HEK293T (cell line): Measurements from ENCODE around the gene TAF4B.
"Not testable (repeated sequence)": the region's sequence is repeated elsewhere in the genome, so short reads cannot be mapped to it uniquely, and the experiment has no call there.

ENCODE experiments used
- CTCF ChIA-PET: fragments of 350-600 bp; formaldehyde crosslinking; extraction: SDS; loops from one replicate; lab custom pipeline; 2021; ENCODE audit warnings: antibody characterized with exemption, inconsistent platforms; lab: Yijun Ruan, JAX
- POLR2A ChIA-PET: fragments of 350-600 bp; formaldehyde crosslinking; extraction: SDS; loops from one replicate; lab custom pipeline; 2020; ENCODE audit warnings: antibody characterized with exemption, inconsistent platforms; lab: Yijun Ruan, JAX
- DNase-seq: peaks from one replicate; pipeline ENCODE4 v3.0.0; 2012; ENCODE audit warnings: mixed read lengths; ENCODE audit errors: extremely low spot score
- ARNT ChIP-seq: fragments of 450-650 bp; IDR thresholded peaks from 2 replicates; pipeline ENCODE4 v1.6.1; 2017; ENCODE audit warnings: mild to moderate bottlenecking
- BHLHE40 ChIP-seq: fragments of 450-650 bp; IDR thresholded peaks from 2 replicates; pipeline ENCODE4 v1.6.1; 2016; ENCODE audit warnings: mild to moderate bottlenecking, moderate library complexity, borderline replicate concordance
- CTBP1 ChIP-seq: fragments of 450-650 bp; IDR thresholded peaks from 2 replicates; pipeline ENCODE4 v1.6.1; 2016; ENCODE audit warnings: borderline replicate concordance
- ELF4 ChIP-seq: fragments of 450-650 bp; IDR thresholded peaks from 2 replicates; pipeline ENCODE4 v1.6.1; 2017; ENCODE audit warnings: antibody characterized with exemption
- FOXA1 ChIP-seq: fragments of 450-650 bp; IDR thresholded peaks from 2 replicates; pipeline ENCODE4 v1.6.1; 2016; ENCODE audit warnings: mild to moderate bottlenecking
- FOXK2 ChIP-seq: fragments of 450-650 bp; IDR thresholded peaks from 2 replicates; pipeline ENCODE4 v1.6.1; 2016; ENCODE audit warnings: mild to moderate bottlenecking
- FOXM1 ChIP-seq: fragments of 450-650 bp; IDR thresholded peaks from 2 replicates; pipeline ENCODE4 v1.6.1; 2017; ENCODE audit warnings: mild to moderate bottlenecking, borderline replicate concordance
- HDGF ChIP-seq: fragments of 450-650 bp; IDR thresholded peaks from 2 replicates; pipeline ENCODE4 v1.6.1; 2017; ENCODE audit warnings: antibody characterized with exemption, borderline replicate concordance
- L3MBTL2 ChIP-seq: fragments of 450-650 bp; conservative IDR thresholded peaks from 2 replicates; pipeline ENCODE4 v1.6.1; 2016; ENCODE audit warnings: mild to moderate bottlenecking
- LEF1 ChIP-seq: fragments of 450-650 bp; IDR thresholded peaks from 2 replicates; pipeline ENCODE4 v1.6.1; 2017; ENCODE audit warnings: mild to moderate bottlenecking, borderline replicate concordance
- NFRKB ChIP-seq: fragments of 450-650 bp; IDR thresholded peaks from 2 replicates; pipeline ENCODE4 v1.6.1; 2016; ENCODE audit warnings: mild to moderate bottlenecking, moderate library complexity
- SP1 ChIP-seq: fragments of 450-650 bp; IDR thresholded peaks from 2 replicates; pipeline ENCODE4 v1.6.1; 2017
- SUZ12 ChIP-seq: fragments of 450-650 bp; IDR thresholded peaks from 2 replicates; pipeline ENCODE4 v1.6.1; 2016; ENCODE audit warnings: mild to moderate bottlenecking
- TARDBP ChIP-seq: fragments of 450-650 bp; IDR thresholded peaks from 2 replicates; pipeline ENCODE4 v1.6.1; 2016
- ZNF384 ChIP-seq: fragments of 450-650 bp; IDR thresholded peaks from 2 replicates; pipeline ENCODE4 v1.6.1; 2016
- TF ChIP-seq, protein P1 (sequence below): fragments of 450-650 bp; IDR thresholded peaks from 2 replicates; pipeline ENCODE4 v1.6.1; 2016

TAF4B gene

DNA sequence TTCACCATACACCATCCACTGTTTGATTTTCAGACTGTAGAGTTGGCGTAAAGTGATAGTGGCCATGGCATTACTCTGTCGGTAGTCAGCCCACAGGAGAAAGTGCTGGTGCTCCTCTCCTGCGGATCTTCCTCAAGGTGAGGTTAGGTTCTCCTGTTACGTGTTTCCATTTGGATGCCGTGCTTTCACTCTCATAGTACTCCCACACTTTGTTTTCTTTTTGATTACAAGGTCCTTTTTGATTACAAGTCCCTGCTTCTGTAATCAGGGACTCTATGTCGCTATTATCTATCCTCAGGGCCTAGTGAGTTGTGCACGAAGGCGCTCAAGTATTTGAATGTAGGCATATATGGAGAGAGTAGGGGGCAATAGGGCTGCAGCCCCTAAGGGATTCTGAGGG, 4.3 kb downstream of the TAF4B start:
- TF ChIP-seq FOXA1 (no peak), HDGF (no peak), SP1 (no peak)
- ChIA-PET POLR2A (no interaction called here), CTCF (no interaction called here)
- no peak for DNase-seq

DNA sequence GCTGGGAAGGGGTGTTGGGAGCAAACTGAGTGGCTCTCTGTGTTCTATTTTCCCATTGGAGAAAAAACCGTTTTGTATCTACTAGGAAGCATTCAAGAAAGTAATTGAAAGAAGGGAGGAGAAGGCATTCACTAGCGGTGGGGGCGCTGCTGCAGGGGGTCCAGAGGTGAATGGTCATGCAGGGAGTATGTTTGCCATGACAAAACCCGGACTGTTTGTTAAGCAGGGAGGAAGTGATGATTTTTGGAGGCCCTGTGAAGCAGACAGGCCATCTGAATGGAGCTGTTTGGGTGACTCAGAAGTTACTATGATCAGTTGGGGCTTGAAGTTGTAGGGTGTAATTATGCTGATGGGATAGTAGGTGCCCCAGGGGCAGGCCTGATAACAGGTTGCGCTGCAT, 7.0 kb downstream of the TAF4B start:
- ChIA-PET POLR2A (no interaction called here), CTCF (no interaction called here)
- no peak for TF ChIP-seq SP1
- TF ChIP-seq TARDBP: no peak
- TF ChIP-seq FOXK2: no peak
- TF ChIP-seq BHLHE40: no peak
- TF ChIP-seq NFRKB: no peak
- TF ChIP-seq FOXM1: no peak
- TF ChIP-seq FOXA1: no peak
- TF ChIP-seq LEF1: no peak
- TF ChIP-seq L3MBTL2: no peak
- TF ChIP-seq, protein P1, sequence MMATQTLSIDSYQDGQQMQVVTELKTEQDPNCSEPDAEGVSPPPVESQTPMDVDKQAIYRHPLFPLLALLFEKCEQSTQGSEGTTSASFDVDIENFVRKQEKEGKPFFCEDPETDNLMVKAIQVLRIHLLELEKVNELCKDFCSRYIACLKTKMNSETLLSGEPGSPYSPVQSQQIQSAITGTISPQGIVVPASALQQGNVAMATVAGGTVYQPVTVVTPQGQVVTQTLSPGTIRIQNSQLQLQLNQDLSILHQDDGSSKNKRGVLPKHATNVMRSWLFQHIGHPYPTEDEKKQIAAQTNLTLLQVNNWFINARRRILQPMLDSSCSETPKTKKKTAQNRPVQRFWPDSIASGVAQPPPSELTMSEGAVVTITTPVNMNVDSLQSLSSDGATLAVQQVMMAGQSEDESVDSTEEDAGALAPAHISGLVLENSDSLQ: no peak
- no peak for TF ChIP-seq SUZ12
- no peak for TF ChIP-seq HDGF
- no peak for TF ChIP-seq ARNT
- TF ChIP-seq CTBP1: no peak
- TF ChIP-seq ZNF384: no peak
- DNase-seq: no peak

DNA sequence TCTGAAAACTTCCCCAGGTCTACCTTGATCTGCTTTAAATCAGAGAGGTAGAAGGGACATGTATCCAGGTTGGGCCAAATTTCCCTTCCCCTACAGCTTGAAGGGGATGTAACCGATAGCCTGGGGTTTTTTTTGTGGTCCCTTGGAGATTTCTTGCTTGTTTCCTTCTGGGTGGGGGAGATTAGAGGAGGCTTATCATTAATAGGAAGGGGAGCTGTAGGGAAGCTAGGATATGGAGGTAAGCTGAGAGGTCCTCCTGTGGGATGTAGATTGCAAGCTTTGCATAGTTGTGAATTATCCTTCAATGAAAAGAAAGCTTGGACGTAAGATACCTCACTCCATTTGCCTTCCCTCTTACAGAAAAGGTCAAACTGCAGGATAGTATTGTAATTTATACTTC, 11.1 kb downstream of the TAF4B start:
- POLR2A ChIA-PET: interaction anchor here (0.6 kb wide), 1 partner anchor 493 kb away, joined by 4 read pairs; no protein-coding TSS in a partner anchor
- CTCF ChIA-PET: not testable (repeated sequence)

DNA sequence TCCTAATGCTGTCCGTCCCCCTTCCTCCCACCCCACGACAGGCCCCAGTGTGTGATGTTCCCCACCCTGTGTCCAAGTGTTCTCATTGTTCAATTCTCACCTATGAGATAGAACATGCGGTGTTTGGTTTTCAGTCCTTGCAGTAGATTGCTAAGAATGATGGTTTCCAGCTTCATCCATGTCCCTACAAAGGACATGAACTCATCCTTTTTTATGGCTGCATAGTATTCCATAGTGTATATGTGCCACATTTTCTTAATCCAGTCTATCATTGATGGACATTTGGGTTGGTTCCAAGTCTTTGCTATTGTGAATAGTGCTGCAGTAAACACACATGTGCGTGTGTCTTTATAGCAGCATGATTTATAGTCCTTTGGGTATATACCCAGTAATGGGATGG, 12.5 kb downstream of the TAF4B start:
- POLR2A ChIA-PET, DNase-seq, CTCF ChIA-PET: not testable (repeated sequence)

More for the DNA sequence above, 11.1 kb downstream of the TAF4B start:
- DNase-seq: not testable (repeated sequence)

DNA sequence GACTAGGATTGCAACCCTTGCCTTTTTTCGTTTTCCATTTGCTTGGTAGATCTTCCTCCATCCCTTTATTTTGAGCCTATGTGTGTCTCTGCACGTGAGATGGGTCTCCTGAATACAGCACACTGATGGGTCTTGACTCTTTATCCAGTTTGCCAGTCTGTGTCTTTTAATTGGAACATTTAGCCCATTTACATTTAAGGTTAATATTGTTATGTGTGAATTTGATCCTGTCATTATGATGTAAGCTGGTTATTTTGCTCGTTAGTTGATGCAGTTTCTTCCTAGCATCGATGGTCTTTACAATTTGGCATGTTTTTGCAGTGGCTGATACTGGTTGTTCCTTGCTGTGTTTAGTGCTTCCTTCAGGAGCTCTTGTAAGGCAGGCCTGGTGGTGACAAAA, 16.1 kb downstream of the TAF4B start:
- POLR2A ChIA-PET, CTCF ChIA-PET, DNase-seq: not testable (repeated sequence)

DNA sequence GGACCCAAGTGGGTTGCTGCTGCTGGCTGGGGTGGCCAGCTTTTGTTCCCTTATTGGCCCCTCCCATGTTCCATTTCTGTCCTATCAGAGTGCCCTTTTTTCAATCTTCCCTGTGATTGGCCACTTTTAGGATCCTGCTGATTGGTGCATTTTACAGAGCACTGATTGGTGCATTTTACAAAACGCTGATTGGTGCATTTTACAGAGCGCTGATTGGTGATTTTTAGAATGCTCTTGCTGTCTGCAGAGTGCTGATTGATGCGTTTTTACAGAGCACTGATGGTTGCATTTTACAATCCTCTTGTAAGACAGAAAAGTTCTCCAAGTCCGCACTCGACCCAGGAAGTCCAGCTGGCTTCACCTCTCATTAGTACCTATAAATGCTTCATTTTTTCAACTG, 19.2 kb downstream of the TAF4B start:
- POLR2A ChIA-PET, DNase-seq, CTCF ChIA-PET: not testable (repeated sequence)

DNA sequence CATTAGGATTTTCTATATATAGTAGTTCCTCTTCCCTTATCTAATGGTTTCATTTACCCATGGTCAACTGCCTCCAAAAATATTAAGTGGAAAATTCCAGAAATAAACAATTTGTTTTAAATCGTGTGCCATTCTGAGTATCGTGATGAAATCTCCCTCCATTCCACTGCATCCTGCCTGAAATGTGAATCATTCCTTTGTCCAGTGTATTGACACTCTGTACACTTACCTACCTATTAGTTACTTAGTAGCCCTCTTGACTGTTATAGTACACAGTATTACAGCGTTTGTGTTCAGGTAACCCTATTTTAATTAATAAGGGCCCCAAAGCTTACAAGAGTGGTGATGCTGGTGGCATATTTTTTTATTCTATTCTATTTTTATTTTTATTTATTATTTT, 26.2 kb downstream of the TAF4B start:
- CTCF ChIA-PET: no interaction called here

DNA sequence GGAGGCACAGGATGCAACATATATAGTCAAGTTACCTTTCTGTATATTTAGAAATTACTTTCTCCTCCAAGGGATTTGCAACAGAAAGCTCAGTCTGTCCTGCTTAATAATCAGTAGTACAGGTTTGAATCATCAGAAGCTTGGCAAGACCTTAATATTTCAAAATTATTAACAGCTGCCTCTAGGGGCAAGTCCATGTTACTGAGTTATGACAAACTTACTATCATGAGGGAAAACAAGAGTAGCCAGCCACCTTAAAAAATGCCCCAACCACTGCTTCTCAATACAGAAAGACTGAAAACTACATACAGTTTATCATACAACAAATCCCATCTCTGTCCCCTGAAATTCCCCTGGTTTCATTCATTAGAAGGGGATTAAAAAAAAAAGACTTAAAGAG, 28.6 kb downstream of the TAF4B start:
- ChIA-PET CTCF (interaction anchor here (0.8 kb wide), 1 partner anchor 30 kb away, joined by 4 read pairs; no protein-coding TSS in a partner anchor), POLR2A (interaction anchor here (0.6 to 0.7 kb wide), 2 partner anchors 52 to 455 kb away, joined by 3 read pairs; no protein-coding TSS in a partner anchor)
- DNase-seq: not testable (repeated sequence)

More for the DNA sequence above, 26.2 kb downstream of the TAF4B start:
- no peak for DNase-seq
- no peak for TF ChIP-seq CTBP1
- TF ChIP-seq FOXA1: no peak
- TF ChIP-seq FOXK2: no peak
- TF ChIP-seq, protein P1: no peak
- no peak for TF ChIP-seq HDGF
- TF ChIP-seq TARDBP: no peak
- no peak for TF ChIP-seq BHLHE40
- TF ChIP-seq SUZ12: no peak
- no peak for TF ChIP-seq LEF1
- POLR2A ChIA-PET: no interaction called here

DNA sequence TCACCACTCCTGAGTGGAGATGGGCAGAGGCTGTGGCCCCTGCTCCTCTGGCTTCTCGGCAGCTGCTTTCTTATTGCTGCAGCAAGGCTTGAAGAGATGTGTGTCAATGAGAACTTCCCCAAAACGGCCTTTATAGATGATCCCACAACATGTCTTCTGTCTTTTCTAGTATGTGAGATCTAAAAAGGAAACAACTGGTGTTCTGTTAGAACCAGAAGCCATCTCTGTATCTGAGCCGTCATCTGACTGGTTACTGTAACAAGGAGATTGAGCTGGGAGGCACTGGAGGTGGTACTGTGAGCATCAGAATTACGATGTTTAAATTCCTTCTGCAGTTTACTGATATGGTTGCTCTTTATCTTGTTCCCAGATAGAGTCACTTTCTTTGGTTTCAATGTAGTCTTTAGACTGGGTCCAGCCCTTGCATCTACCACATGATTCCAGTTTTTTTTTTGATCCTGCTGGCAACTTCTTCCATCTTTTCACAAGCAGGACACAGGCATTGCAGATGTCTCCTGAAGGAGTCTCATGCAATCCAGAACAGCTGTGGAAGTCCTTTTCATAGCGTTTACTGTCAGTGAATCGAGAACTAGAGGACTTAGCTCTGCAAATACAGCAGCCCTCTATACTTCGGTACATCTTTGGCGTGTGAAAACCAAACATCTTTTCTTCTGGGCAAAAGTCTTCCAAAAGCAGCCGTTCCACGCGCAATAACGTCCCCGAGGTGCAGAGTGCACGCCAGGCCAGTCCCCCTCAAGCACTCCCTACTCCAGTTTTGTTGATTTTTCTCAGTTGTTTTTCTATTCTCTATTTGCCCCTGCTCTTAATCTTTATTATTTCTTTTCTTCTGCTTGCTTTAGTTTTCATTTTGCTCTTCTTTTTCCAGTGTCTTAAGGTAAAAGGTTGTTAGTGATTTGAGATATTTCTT, 29.7 kb downstream of the TAF4B start:
- no peak for DNase-seq
- no peak for TF ChIP-seq ELF4
- TF ChIP-seq HDGF: no peak
- TF ChIP-seq FOXA1: no peak
- no peak for TF ChIP-seq SUZ12
- TF ChIP-seq ZNF384: no peak
- TF ChIP-seq NFRKB: no peak
- no peak for TF ChIP-seq CTBP1
- no peak for TF ChIP-seq LEF1
- TF ChIP-seq L3MBTL2: no peak
- no peak for TF ChIP-seq FOXK2
- TF ChIP-seq SP1: no peak
- TF ChIP-seq, protein P1: no peak
- ChIA-PET POLR2A (interaction anchor here (0.6 to 1.5 kb wide), 2 partner anchors 29 to 51 kb away, joined by 3 to 5 read pairs; partner anchors contain the start of gene TAF4B), CTCF (interaction anchor here (0.6 kb wide), 1 partner anchor 1934 kb away, joined by 3 read pairs; no protein-coding TSS in a partner anchor)
